Measurements from ENCODE around the gene NAGPA. TPM values are rescaled to one million over a fixed set of nuclear protein-coding genes. Genes with fewer than 3 reads are reported as not detected.

NAGPA gene
- total and polyA plus RNA-seq, 2 of the 8 experiments (the other 6 are each of a cell fraction or from before 2014, with no cell fraction given) = 10.1 to 13.2 TPM

GRCh38 chr16:5007256-5007655, 26.5 kb downstream of the NAGPA start:
- H3K79me1 ChIP-seq (ENCODE audit: low read depth, low read length) = no peaks in the 10 kb centered on the region; the same call in 1 of the 2 replicates
- H3K79me2 ChIP-seq (ENCODE audit: control insufficient read depth in 1 of 2, insufficient read depth in 2 of 2, low read length in 2 of 2) = no peaks in the 10 kb centered on the region
- no peak overlapping the region for H3K23ac ChIP-seq (ENCODE audit: insufficient read length)
- no peak overlapping the region for H2AK5ac ChIP-seq (ENCODE audit: low read depth, low read length)
- no peaks in the 10 kb centered on the region for H3K9me3 ChIP-seq (ENCODE audit: insufficient read depth in 2 of 2, low read depth in 1 of 2, low read length in 1 of 2)
- H2BK12ac ChIP-seq (ENCODE audit: low read depth, low read length) = no peak overlapping the region
- no peaks in the 10 kb centered on the region for H3K36me3 ChIP-seq (ENCODE audit: control insufficient read depth in 2 of 4, insufficient read depth in 4 of 4, low read length in 3 of 4)
- ChIA-PET POLR2A (ENCODE audit: partially characterized antibody) (no interaction called here), CTCF (ENCODE audit: partially characterized antibody) (interaction anchor here (1.0 to 1.3 kb wide), 3 partner anchors 18 to 34 kb away, joined by 3 read pairs; no protein-coding TSS in a partner anchor)
- H3K4ac ChIP-seq (replicated peaks; ENCODE audit: insufficient read length, low read depth, low read length) = no peak overlapping the region
- DNase-seq (ENCODE audit: low read depth in 1 of 2, low spot score in 2 of 2) (no peak), FAIRE-seq (no peak)
- no peak overlapping the region for H2BK15ac ChIP-seq (ENCODE audit: low read length)
- no peak overlapping the region for H2BK120ac ChIP-seq (replicated peaks; ENCODE audit: low read depth, low read length)
- no peak overlapping the region for H3K4me2 ChIP-seq (ENCODE audit: insufficient read depth in 1 of 2, low read depth in 2 of 2, low read length in 2 of 2)
- H3K27ac ChIP-seq (ENCODE audit: low read depth, low read length) = no peak overlapping the region
- H3K14ac ChIP-seq (ENCODE audit: insufficient read length) = no peak overlapping the region
- 93% methylated on average over 9 of the region's 10 CpGs; no CpG with 5 or more reads in 1 of the 2 experiments for WGBS, 2 experiments (ENCODE audit: extremely low coverage in 1 of 2, insufficient coverage in 1 of 2, insufficient read length in 1 of 2, insufficient replicate concordance in 2 of 2, low coverage in 1 of 2, low lambda C conversion rate in 2 of 2, missing lambda C conversion rate in 1 of 2)
- H4K8ac ChIP-seq (ENCODE audit: extremely low read depth, insufficient read depth, low read length) = no peak overlapping the region
- no peak overlapping the region for H2BK5ac ChIP-seq (ENCODE audit: low read depth, low read length)
- H3K23me2 ChIP-seq (ENCODE audit: low read depth, low read length) = no peaks in the 10 kb centered on the region
- no peak overlapping the region for H3K4me3 ChIP-seq (ENCODE audit: extremely low read depth in 1 of 4, insufficient read depth in 2 of 4, low read depth in 3 of 4, low read length in 4 of 4)
- no peaks in the 10 kb centered on the region for H3K27me3 ChIP-seq (replicated peaks in 1 of 4; ENCODE audit: control insufficient read depth in 3 of 4, extremely low read depth in 1 of 4, insufficient read depth in 3 of 4, low read length in 3 of 4)
- H4K20me1 ChIP-seq (replicated peaks in 1 of 2; ENCODE audit: control insufficient read depth in 1 of 2, insufficient read depth in 2 of 2, low read length in 2 of 2) = no peaks in the 10 kb centered on the region
- no peak overlapping the region for H3K56ac ChIP-seq (replicated peaks; ENCODE audit: insufficient read length, low read depth, low read length)
- H2BK20ac ChIP-seq (ENCODE audit: low read length) = peak overlapping the region; percentile 34; the same call in 1 of the 2 replicates
- H4K5ac ChIP-seq (ENCODE audit: insufficient read length, low read depth, low read length) = no peak overlapping the region
- no peak overlapping the region for H3K18ac ChIP-seq (ENCODE audit: extremely low read depth, low read length)
- peaks cover 0 to 3% (median 0%) of the 10 kb centered on the region in 4 experiments; a peak in 2 of 7 replicates for H3K4me1 ChIP-seq (replicated peaks in 1 of 4; ENCODE audit: control insufficient read depth in 3 of 4, insufficient read depth in 4 of 4, low read length in 3 of 4)
- no peak overlapping the region for H3K9ac ChIP-seq (replicated peaks in 1 of 4; ENCODE audit: extremely low read depth in 1 of 4, low read depth in 3 of 4, low read length in 3 of 4)
- H2AFZ ChIP-seq (ENCODE audit: low read length) = no peak overlapping the region
- peak overlapping the region; percentile 40 for H4K91ac ChIP-seq (replicated peaks; ENCODE audit: insufficient read length, low read length)
- no peak for TF ChIP-seq ATF3 (IDR thresholded peaks at IDR 0.05; ENCODE audit: insufficient read depth, low read depth, low read length)
- TF ChIP-seq SUZ12 (IDR thresholded peaks at IDR 0.05; ENCODE audit: low read length) = no peak
- no peak for TF ChIP-seq E2F6 (IDR thresholded peaks at IDR 0.05)
- no peak for TF ChIP-seq KDM5A (IDR thresholded peaks at IDR 0.05; ENCODE audit: low read length)
- TF ChIP-seq CREB1 (IDR thresholded peaks at IDR 0.05) = no peak
- no peak for TF ChIP-seq POLR2AphosphoS5 (IDR thresholded peaks at IDR 0.05; ENCODE audit: low read depth, low read length)
- no peak for TF ChIP-seq BACH1 (IDR thresholded peaks at IDR 0.05; ENCODE audit: low read length)
- TF ChIP-seq TCF12 (IDR thresholded peaks at IDR 0.05; ENCODE audit: low read depth, low read length) = no peak
- no peak for TF ChIP-seq RXRA (IDR thresholded peaks at IDR 0.05; ENCODE audit: insufficient read depth, low read depth, low read length)
- no peak for TF ChIP-seq GTF2F1 (IDR thresholded peaks at IDR 0.05; ENCODE audit: borderline replicate concordance, low read depth, low read length)
- TF ChIP-seq JUN (IDR thresholded peaks at IDR 0.05; ENCODE audit: low read depth, low read length) = no peak

Data from H1 (cell line).